ENCODE results near the gene SLC38A10. TPM values are rescaled to one million over a fixed set of nuclear protein-coding genes. Genes with fewer than 3 reads are reported as not detected.

Gene SLC38A10
- total and polyA plus RNA-seq, 2 of the 13 experiments (the other 11 are each of a cell fraction or from before 2014, with no cell fraction given): 23.4 to 55.8 TPM

DNA sequence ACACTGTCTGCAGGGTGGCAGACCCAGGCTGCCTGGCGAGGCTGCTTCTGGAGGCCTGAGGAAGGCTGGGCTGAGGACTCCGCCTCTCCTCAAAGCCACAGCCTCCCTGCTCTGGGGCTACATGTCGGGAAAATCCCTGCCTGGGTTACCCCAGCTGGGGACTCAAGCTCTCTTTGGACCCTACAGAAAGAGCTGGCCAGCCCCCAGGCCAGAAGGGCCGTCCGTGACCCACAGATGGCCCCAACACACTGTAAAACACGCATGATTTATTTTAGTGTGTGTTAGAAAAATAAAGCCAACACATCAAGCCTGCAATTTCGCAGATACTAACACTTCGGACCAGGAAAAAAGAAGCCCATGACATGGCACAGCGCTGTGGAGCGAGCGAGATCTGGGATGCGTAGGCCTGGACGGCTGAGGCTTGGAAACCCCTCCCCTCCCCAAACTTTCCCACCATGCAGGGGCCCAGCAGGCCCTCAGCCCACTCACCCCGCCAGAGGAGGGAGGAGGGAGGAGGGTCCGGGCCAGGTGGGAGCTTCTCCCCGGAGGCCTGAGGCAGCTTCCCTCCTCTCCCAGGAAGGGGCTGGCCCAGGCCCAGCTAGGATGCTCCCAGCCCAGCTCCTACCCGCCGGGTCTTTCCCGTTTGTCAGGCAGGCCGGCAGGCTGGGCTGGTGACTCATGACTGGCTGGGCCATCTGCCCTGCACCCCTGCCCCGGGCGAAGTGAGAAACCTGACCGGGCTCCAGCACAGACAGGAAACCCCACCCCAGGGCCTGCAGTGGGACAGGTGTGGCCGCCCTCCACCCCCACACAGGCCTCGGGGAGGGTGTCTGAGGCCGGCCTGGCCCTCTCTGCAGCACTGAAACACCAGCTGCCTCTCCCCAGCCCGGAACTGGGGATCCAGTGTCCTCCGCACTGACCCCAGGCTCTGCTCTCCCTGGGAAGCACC lies 34.1 kb upstream of the SLC38A10 start (continued):
- TF ChIP-seq LCORL (IDR thresholded peaks at IDR 0.05): no peak
- TF ChIP-seq LCORL (CRISPR knock-in tag; IDR thresholded peaks at IDR 0.05): peak; percentile 83
- TF ChIP-seq, protein P1, sequence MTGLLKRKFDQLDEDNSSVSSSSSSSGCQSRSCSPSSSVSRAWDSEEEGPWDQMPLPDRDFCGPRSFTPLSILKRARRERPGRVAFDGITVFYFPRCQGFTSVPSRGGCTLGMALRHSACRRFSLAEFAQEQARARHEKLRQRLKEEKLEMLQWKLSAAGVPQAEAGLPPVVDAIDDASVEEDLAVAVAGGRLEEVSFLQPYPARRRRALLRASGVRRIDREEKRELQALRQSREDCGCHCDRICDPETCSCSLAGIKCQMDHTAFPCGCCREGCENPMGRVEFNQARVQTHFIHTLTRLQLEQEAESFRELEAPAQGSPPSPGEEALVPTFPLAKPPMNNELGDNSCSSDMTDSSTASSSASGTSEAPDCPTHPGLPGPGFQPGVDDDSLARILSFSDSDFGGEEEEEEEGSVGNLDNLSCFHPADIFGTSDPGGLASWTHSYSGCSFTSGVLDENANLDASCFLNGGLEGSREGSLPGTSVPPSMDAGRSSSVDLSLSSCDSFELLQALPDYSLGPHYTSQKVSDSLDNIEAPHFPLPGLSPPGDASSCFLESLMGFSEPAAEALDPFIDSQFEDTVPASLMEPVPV (CRISPR knock-in tag; IDR thresholded peaks at IDR 0.05): no peak
- TF ChIP-seq ZSCAN25 (CRISPR knock-in tag; IDR thresholded peaks at IDR 0.05): peak; percentile 76; the same call in 1 of the 2 replicates
- TF ChIP-seq SMAD9 (CRISPR knock-in tag; IDR thresholded peaks at IDR 0.05): no peak
- no peak for TF ChIP-seq RFX3 (CRISPR knock-in tag; IDR thresholded peaks at IDR 0.05)
- TF ChIP-seq, protein P2, sequence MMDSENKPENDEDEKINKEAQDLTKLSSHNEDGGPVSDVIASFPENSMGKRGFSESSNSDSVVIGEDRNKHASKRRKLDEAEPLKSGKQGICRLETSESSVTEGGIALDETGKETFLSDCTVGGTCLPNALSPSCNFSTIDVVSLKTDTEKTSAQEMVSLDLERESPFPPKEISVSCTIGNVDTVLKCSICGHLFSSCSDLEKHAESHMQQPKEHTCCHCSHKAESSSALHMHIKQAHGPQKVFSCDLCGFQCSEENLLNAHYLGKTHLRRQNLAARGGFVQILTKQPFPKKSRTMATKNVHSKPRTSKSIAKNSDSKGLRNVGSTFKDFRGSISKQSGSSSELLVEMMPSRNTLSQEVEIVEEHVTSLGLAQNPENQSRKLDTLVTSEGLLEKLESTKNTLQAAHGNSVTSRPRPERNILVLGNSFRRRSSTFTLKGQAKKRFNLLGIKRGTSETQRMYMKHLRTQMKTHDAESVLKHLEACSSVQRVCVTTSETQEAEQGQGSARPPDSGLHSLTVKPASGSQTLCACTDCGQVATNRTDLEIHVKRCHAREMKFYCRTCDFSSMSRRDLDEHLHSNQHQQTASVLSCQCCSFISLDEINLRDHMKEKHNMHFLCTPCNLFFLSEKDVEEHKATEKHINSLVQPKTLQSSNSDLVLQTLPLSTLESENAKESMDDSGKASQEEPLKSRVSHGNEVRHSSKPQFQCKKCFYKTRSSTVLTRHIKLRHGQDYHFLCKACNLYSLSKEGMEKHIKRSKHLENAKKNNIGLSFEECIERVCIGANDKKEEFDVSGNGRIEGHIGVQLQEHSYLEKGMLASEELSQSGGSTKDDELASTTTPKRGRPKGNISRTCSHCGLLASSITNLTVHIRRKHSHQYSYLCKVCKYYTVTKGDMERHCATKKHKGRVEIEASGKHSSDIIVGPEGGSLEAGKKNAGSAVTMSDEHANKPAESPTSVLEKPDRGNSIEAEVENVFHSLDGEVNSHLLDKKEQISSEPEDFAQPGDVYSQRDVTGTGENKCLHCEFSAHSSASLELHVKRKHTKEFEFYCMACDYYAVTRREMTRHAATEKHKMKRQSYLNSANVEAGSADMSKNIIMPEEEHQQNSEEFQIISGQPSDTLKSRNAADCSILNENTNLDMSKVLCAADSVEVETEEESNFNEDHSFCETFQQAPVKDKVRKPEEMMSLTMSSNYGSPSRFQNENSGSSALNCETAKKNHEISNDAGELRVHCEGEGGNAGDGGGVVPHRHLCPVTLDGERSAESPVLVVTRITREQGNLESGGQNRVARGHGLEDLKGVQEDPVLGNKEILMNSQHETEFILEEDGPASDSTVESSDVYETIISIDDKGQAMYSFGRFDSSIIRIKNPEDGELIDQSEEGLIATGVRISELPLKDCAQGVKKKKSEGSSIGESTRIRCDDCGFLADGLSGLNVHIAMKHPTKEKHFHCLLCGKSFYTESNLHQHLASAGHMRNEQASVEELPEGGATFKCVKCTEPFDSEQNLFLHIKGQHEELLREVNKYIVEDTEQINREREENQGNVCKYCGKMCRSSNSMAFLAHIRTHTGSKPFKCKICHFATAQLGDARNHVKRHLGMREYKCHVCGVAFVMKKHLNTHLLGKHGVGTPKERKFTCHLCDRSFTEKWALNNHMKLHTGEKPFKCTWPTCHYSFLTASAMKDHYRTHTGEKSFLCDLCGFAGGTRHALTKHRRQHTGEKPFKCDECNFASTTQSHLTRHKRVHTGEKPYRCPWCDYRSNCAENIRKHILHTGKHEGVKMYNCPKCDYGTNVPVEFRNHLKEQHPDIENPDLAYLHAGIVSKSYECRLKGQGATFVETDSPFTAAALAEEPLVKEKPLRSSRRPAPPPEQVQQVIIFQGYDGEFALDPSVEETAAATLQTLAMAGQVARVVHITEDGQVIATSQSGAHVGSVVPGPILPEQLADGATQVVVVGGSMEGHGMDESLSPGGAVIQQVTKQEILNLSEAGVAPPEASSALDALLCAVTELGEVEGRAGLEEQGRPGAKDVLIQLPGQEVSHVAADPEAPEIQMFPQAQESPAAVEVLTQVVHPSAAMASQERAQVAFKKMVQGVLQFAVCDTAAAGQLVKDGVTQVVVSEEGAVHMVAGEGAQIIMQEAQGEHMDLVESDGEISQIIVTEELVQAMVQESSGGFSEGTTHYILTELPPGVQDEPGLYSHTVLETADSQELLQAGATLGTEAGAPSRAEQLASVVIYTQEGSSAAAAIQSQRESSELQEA (CRISPR knock-in tag; IDR thresholded peaks at IDR 0.05; ENCODE audit: not compliant biosample characterization): no peak
- TF ChIP-seq HMG20A (CRISPR knock-in tag; IDR thresholded peaks at IDR 0.05; ENCODE audit: borderline replicate concordance): peak; percentile 19; the same call in 1 of the 2 replicates
- TF ChIP-seq JDP2 (CRISPR knock-in tag; IDR thresholded peaks at IDR 0.05; ENCODE audit: borderline replicate concordance): no peak
- TF ChIP-seq ZNF382 (CRISPR knock-in tag; IDR thresholded peaks at IDR 0.05; ENCODE audit: borderline replicate concordance): no peak
- TF ChIP-seq SIX1 (CRISPR knock-in tag; IDR thresholded peaks at IDR 0.05; ENCODE audit: borderline replicate concordance): peak; percentile 68; the same call in 1 of the 2 replicates
- TF ChIP-seq, protein P3, sequence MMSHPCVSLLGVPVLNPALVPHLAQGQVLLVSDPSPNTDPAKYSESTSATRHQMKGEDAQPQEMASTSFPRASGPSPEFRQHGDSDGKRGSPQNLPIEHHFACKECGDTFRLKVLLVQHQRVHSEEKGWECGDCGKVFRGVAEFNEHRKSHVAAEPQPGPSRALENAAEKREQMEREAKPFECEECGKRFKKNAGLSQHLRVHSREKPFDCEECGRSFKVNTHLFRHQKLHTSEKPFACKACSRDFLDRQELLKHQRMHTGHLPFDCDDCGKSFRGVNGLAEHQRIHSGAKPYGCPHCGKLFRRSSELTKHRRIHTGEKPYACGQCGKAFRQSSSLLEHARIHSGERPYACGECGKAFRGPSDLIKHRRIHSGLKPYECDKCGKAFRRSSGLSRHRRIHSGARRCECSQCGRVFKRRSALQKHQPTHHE (CRISPR knock-in tag; IDR thresholded peaks at IDR 0.05; ENCODE audit: borderline replicate concordance): no peak
- TF ChIP-seq ZNF263 (CRISPR knock-in tag; IDR thresholded peaks at IDR 0.05): peak; percentile 44; the same call in 1 of the 2 replicates
- peak; percentile 53; the same call in 1 of the 2 replicates for TF ChIP-seq ZNF564 (CRISPR knock-in tag; IDR thresholded peaks at IDR 0.05)
- no peak for TF ChIP-seq CENPT (CRISPR knock-in tag; IDR thresholded peaks at IDR 0.05; ENCODE audit: low read depth)
- peak; percentile 47; the same call in 1 of the 2 replicates for TF ChIP-seq TAF1 (CRISPR knock-in tag; IDR thresholded peaks at IDR 0.05)
- no peak for TF ChIP-seq KLF11 (CRISPR knock-in tag; IDR thresholded peaks at IDR 0.05)

All from HepG2 (cell line).